HepG2 (cell line): ENCODE data around the gene RNASE9. TPM values are rescaled to one million over a fixed set of nuclear protein-coding genes. Genes with fewer than 3 reads are reported as not detected.

Source experiments
- ATAC-seq: fragments of 200-7000 bp; cut with Tn5 transposase; 3 replicates; pipeline ENCODE4 v1.9.1; 2020; ENCODE audit warnings: mild to moderate bottlenecking, moderate library complexity
- BruUV-seq: library from RNA; stranded (reverse); fragments of 400-500 nt; replicated peaks from 2 replicates; lab custom pipeline; 2021; lab: Mats Ljungman, UMichigan
- CTCF ChIA-PET: fragments of 300-600 bp; formaldehyde crosslinking; extraction: SDS; loops from one replicate; lab custom pipeline; 2021; ENCODE audit warnings: low total read pairs, inconsistent platforms, low intra/inter-chr PET ratio; lab: Yijun Ruan, JAX
- POLR2A ChIA-PET: fragments of 350-600 bp; sonication (Branson Sonifier 250); formaldehyde crosslinking; loops from one replicate; lab custom pipeline; 2020; ENCODE audit warnings: antibody characterized with exemption, inconsistent platforms; lab: Yijun Ruan, JAX
- DNase-seq: peaks from one replicate; pipeline ENCODE4 v3.0.0-alpha.2; 2015; ENCODE audit warnings: low spot score
- FAIRE-seq: peaks from 3 replicates; lab custom pipeline; 2011; peaks lifted over from hg19 to GRCh38; lab: Jason Lieb, UNC
- H2AFZ ChIP-seq: one replicate; pipeline ENCODE4 v1.6.1; 2011; ENCODE audit warnings: low read length, inconsistent platforms
- H3K27ac ChIP-seq: fragments of 300-600 bp; 3 replicates; pipeline ENCODE4 v1.8.0; 2011; ENCODE audit warnings: mixed run types, mild to moderate bottlenecking, mixed read lengths, low read length, inconsistent platforms; ENCODE audit not compliant: insufficient read depth; ENCODE audit errors: extremely low read length
- H3K27me3 ChIP-seq, 2 experiments: fragments of 200-600 bp in 1 of 2; 2 replicates in 1 of 2; 3 replicates in 1 of 2; pipeline versions ENCODE4 v1.6.0 to v1.8.0; 2011; ENCODE audit warnings: low read length in 2 of 2, mild to moderate bottlenecking in 2 of 2, moderate library complexity in 2 of 2, inconsistent platforms in 1 of 2; ENCODE audit not compliant: insufficient read depth in 2 of 2, control insufficient read depth in 1 of 2
- H3K36me3 ChIP-seq, 2 experiments: fragments of 200-600 bp in 1 of 2; replicated peaks in 1 of 2; 2 replicates in 1 of 2; 3 replicates in 1 of 2; pipeline versions ENCODE4 v1.5.1 to v1.8.0; 2011; ENCODE audit warnings: low read length in 2 of 2, inconsistent platforms in 1 of 2; ENCODE audit not compliant: insufficient read depth in 2 of 2, control insufficient read depth in 1 of 2
- H3K4me1 ChIP-seq: 2 replicates; pipeline ENCODE4 v1.5.1; 2012; ENCODE audit warnings: low read length, inconsistent platforms; ENCODE audit not compliant: insufficient read depth
- H3K4me2 ChIP-seq: 2 replicates; pipeline ENCODE4 v1.6.0; 2011; ENCODE audit warnings: low read depth, low read length, inconsistent platforms
- H3K4me3 ChIP-seq, 3 experiments: fragments of 200-600 bp in 1 of 3; sonication (generic), shearing (Covaris generic) in 1 of 3; replicated peaks in 1 of 3; 2 replicates each; pipeline ENCODE4 v1.5.1; 2011 to 2016; ENCODE audit warnings: low read length in 3 of 3, inconsistent platforms in 2 of 3, low read depth in 2 of 3, mild to moderate bottlenecking in 2 of 3, control low read depth in 1 of 3, mixed read lengths in 1 of 3; ENCODE audit not compliant: insufficient read depth in 1 of 3
- H3K79me2 ChIP-seq: one replicate; pipeline ENCODE4 v1.6.1; 2011; ENCODE audit warnings: low read length, inconsistent platforms; ENCODE audit not compliant: insufficient read depth
- H3K9ac ChIP-seq: 2 replicates; pipeline ENCODE4 v1.6.0; 2011; ENCODE audit warnings: mild to moderate bottlenecking, low read depth, low read length, inconsistent platforms; ENCODE audit not compliant: insufficient read depth
- H3K9me3 ChIP-seq: 2 replicates; pipeline ENCODE4 v1.5.1; 2012; ENCODE audit warnings: mild to moderate bottlenecking, low read length
- H4K20me1 ChIP-seq: 2 replicates; pipeline ENCODE4 v1.6.0; 2011; ENCODE audit warnings: inconsistent platforms, mild to moderate bottlenecking, low read length, moderate library complexity; ENCODE audit not compliant: insufficient read depth
- ARNT2 ChIP-seq: sonication (generic); formaldehyde crosslinking; IDR thresholded peaks from 2 replicates; pipeline ENCODE4 v1.8.0; 2022; ENCODE audit warnings: mild to moderate bottlenecking, low read depth, missing genetic modification reagents, moderate library complexity
- ARNTL ChIP-seq: sonication (generic); formaldehyde crosslinking; IDR thresholded peaks from 2 replicates; pipeline ENCODE4 v1.4.0; 2020; ENCODE audit warnings: mild to moderate bottlenecking, missing genetic modification reagents
- ATF1 ChIP-seq: IDR thresholded peaks from 2 replicates; pipeline ENCODE4 v1.6.1; 2016; ENCODE audit warnings: mild to moderate bottlenecking, control low read depth
- BRD4 ChIP-seq: sonication (generic); formaldehyde crosslinking; IDR thresholded peaks from 2 replicates; pipeline ENCODE4 v1.4.0; 2020; ENCODE audit warnings: missing genetic modification reagents
- CBX2 ChIP-seq, 2 experiments: fragments of 200-600 bp in 1 of 2; sonication (generic); formaldehyde crosslinking in 1 of 2; IDR thresholded peaks; 2 replicates each; pipeline versions ENCODE4 v1.7.0 to v1.8.1; 2018 to 2022; ENCODE audit warnings: low read depth in 2 of 2, low read length in 1 of 2, mild to moderate bottlenecking in 1 of 2, missing genetic modification reagents in 1 of 2
- IRF2 ChIP-seq: IDR thresholded peaks from 2 replicates; pipeline ENCODE4 v1.6.1; 2018; ENCODE audit warnings: missing genetic modification reagents, missing compliant biosample characterization
- KLF9 ChIP-seq: IDR thresholded peaks from 2 replicates; pipeline ENCODE4 v1.6.1; 2016; ENCODE audit warnings: low read depth
- MED13 ChIP-seq: sonication (generic); formaldehyde crosslinking; IDR thresholded peaks from 2 replicates; pipeline ENCODE4 v1.5.0; 2020; ENCODE audit warnings: missing genetic modification reagents
- WIZ ChIP-seq: sonication (generic); formaldehyde crosslinking; IDR thresholded peaks from 2 replicates; pipeline ENCODE4 v1.5.1; 2020; ENCODE audit warnings: mild to moderate bottlenecking, missing genetic modification reagents
- ZNF552 ChIP-seq: sonication (generic); formaldehyde crosslinking; IDR thresholded peaks from 2 replicates; pipeline ENCODE4 v1.9.0; 2022; ENCODE audit warnings: missing genetic modification reagents, mild to moderate bottlenecking, borderline replicate concordance
- ZNF644 ChIP-seq: IDR thresholded peaks from 2 replicates; pipeline ENCODE4 v1.6.1; 2016; ENCODE audit warnings: low read depth
- ZSCAN20 ChIP-seq: sonication (generic); formaldehyde crosslinking; IDR thresholded peaks from 2 replicates; pipeline ENCODE4 v1.4.0; 2020; ENCODE audit warnings: missing genetic modification reagents, mild to moderate bottlenecking, borderline replicate concordance
- WGBS: methylation state at CpG from one replicate; pipeline ENCODE4 v1.1.6; 2017; ENCODE audit warnings: low lambda C conversion rate; 5-methylcytosine and 5-hydroxymethylcytosine counted together
- in situ Hi-C: cut with HindIII; loops from 2 replicates; pipeline ENCODE4 v1.10.0; 2017; ENCODE audit warnings: low pct_unique_long_range_greater_than_20kb; ENCODE audit not compliant: extremely low pct_ligation_motif_present
- intact Hi-C: fragments of 100-400 bp; cut with micrococcal nuclease; formaldehyde crosslinking; loops from one replicate; pipeline ENCODE4 v1.10.0; 2022; ENCODE audit not compliant: unreplicated experiment
- polyA plus RNA-seq, 8 experiments: library from polyadenylated mRNA; depleted of rRNA in 3 of 8; stranded (reverse) in 7 of 8; unstranded in 1 of 8; fragments of >200 nt; fragmentation: Illumina TruSeq in 4 of 8; extraction: Trizol in 4 of 8; gene quantifications; 2 replicates each; pipeline versions ENCODE4 v1.2.1 to v1.2.3, GENCODE V29; 2011 to 2016; ENCODE audit warnings: low read depth in 4 of 8, missing spikeins in 1 of 8, mixed read lengths in 1 of 8; ENCODE audit not compliant: insufficient read depth in 1 of 8
- total RNA-seq, 5 experiments: library from RNA; depleted of rRNA; stranded (reverse); fragments of >200 nt; fragmentation: Illumina TruSeq; extraction: Trizol; gene quantifications; 2 replicates each; pipeline ENCODE4 v1.2.3, GENCODE V29; 2016; ENCODE audit warnings: low read depth in 1 of 5
- TF ChIP-seq, protein P1 (sequence below): sonication (generic); formaldehyde crosslinking; IDR thresholded peaks from 2 replicates; pipeline ENCODE4 v1.5.0; 2020; ENCODE audit warnings: mild to moderate bottlenecking, missing genetic modification reagents
- TF ChIP-seq, protein P2 (sequence below): sonication (generic); formaldehyde crosslinking; IDR thresholded peaks from 2 replicates; pipeline ENCODE4 v1.4.0; 2020; ENCODE audit warnings: missing genetic modification reagents, mild to moderate bottlenecking, borderline replicate concordance
- TF ChIP-seq, protein P3 (sequence below): IDR thresholded peaks from 2 replicates; pipeline ENCODE4 v1.6.1; 2016; ENCODE audit warnings: low read depth

The RNASE9 gene
- total and polyA plus RNA-seq, 2 of the 13 experiments (the other 11 are each of a cell fraction or from before 2014, with no cell fraction given): not detected

DNA sequence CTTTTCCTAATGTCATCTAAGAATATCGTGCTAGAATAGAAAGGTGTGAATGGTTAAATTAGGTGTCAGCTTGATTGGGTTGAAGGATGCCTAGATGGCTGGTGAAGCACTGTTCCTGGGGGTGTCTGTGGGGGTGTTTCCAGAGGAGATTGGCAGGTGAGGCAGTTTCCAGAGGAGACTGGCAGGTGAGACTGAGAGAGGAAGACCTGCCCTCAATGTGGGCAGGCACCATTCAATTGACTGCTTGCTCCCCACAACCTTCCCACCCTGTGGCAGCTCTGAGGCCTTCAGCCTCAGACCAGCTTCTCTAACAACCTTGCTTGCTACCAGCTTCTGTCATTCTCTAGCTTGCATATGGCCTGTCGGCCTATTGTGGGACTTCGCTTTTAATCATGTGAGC lies 9.2 kb downstream of the RNASE9 start:
- Histone ChIP-seq H3K36me3 (no peaks in the 10 kb centered on the region), H3K4me1 (no peaks in the 10 kb centered on the region), H2AFZ (no peak overlapping the region), H3K27ac (no peak overlapping the region), H3K9ac (no peak overlapping the region), H3K27me3 (no peaks in the 10 kb centered on the region; a peak in 1 of 5 replicates), H3K4me2 (no peak overlapping the region), H3K4me3 (no peak overlapping the region), H3K9me3 (no peaks in the 10 kb centered on the region), H4K20me1 (no peaks in the 10 kb centered on the region), H3K79me2 (no peaks in the 10 kb centered on the region)
- ChIA-PET CTCF (no interaction called here), POLR2A (no interaction called here)
- no peak for TF ChIP-seq ZSCAN20 (CRISPR knock-in tag)
- TF ChIP-seq MED13 (CRISPR knock-in tag): no peak
- TF ChIP-seq BRD4 (CRISPR knock-in tag): no peak
- no peak for TF ChIP-seq CBX2 (IDR thresholded peaks at IDR 0.05; ENCODE audit: low read depth, low read length)
- no peak for TF ChIP-seq CBX2 (CRISPR knock-in tag; IDR thresholded peaks at IDR 0.05; ENCODE audit: low read depth)
- no TSS peak for BruUV-seq
- DNase-seq: no peak
- 76% methylated on average over 3 of the region's 3 CpGs for WGBS
- no peak for ATAC-seq
- intact Hi-C loops (no loop called here), in situ Hi-C loops (no loop called here)
- no peak for FAIRE-seq

DNA sequence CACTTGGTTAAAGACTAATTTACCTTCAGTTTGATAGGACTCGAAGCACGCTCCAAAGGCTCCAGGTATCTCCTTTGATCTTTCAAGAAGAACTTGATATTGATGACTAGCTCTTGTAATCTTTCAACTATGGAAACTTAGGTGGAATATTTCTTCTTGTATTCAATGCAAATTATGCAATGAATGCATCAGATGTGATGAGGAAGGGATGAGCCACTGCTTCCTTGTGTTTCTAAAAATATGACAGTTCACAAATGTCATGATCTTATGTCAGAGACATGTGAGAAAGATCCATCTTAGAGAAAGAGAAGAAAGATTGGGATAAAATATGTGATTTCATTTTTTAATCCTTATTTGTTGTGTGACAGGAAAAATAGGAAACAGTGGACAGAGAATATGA lies 9.9 kb downstream of the RNASE9 start:
- Histone ChIP-seq H2AFZ (no peak overlapping the region), H3K27ac (no peak overlapping the region), H3K4me3 (no peak overlapping the region), H3K4me1 (no peaks in the 10 kb centered on the region), H3K27me3 (no peaks in the 10 kb centered on the region; a peak in 1 of 5 replicates), H4K20me1 (no peaks in the 10 kb centered on the region), H3K36me3 (no peaks in the 10 kb centered on the region), H3K9ac (no peak overlapping the region), H3K9me3 (no peaks in the 10 kb centered on the region), H3K79me2 (no peaks in the 10 kb centered on the region), H3K4me2 (no peak overlapping the region)
- FAIRE-seq (no peak), ATAC-seq (no peak), DNase-seq (no peak)
- intact Hi-C loops: no loop called here
- POLR2A ChIA-PET: no interaction called here
- WGBS: 23% methylated on average over 2 of the region's 2 CpGs
- CTCF ChIA-PET: no interaction called here
- no TSS peak for BruUV-seq
- in situ Hi-C loops: no loop called here
- TF ChIP-seq CBX2 (IDR thresholded peaks at IDR 0.05; ENCODE audit: low read depth, low read length) (no peak), CBX2 (CRISPR knock-in tag; IDR thresholded peaks at IDR 0.05; ENCODE audit: low read depth) (no peak), KLF9 (no peak), WIZ (no peak), IRF2 (CRISPR knock-in tag) (no peak), ZNF552 (CRISPR knock-in tag) (no peak), ATF1 (CRISPR knock-in tag) (no peak), ARNT2 (CRISPR knock-in tag) (no peak), ARNTL (CRISPR knock-in tag) (no peak), ZNF644 (no peak)
- TF ChIP-seq, protein P1, sequence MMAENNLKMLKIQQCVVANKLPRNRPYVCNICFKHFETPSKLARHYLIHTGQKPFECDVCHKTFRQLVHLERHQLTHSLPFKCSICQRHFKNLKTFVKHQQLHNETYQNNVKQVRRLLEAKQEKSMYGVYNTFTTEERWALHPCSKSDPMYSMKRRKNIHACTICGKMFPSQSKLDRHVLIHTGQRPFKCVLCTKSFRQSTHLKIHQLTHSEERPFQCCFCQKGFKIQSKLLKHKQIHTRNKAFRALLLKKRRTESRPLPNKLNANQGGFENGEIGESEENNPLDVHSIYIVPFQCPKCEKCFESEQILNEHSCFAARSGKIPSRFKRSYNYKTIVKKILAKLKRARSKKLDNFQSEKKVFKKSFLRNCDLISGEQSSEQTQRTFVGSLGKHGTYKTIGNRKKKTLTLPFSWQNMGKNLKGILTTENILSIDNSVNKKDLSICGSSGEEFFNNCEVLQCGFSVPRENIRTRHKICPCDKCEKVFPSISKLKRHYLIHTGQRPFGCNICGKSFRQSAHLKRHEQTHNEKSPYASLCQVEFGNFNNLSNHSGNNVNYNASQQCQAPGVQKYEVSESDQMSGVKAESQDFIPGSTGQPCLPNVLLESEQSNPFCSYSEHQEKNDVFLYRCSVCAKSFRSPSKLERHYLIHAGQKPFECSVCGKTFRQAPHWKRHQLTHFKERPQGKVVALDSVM: no peak
- TF ChIP-seq, protein P2, sequence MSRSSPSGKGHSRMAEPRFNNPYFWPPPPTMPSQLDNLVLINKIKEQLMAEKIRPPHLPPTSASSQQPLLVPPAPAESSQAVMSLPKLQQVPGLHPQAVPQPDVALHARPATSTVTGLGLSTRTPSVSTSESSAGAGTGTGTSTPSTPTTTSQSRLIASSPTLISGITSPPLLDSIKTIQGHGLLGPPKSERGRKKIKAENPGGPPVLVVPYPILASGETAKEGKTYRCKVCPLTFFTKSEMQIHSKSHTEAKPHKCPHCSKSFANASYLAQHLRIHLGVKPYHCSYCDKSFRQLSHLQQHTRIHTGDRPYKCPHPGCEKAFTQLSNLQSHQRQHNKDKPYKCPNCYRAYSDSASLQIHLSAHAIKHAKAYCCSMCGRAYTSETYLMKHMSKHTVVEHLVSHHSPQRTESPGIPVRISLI (CRISPR knock-in tag): no peak
- TF ChIP-seq, protein P3, sequence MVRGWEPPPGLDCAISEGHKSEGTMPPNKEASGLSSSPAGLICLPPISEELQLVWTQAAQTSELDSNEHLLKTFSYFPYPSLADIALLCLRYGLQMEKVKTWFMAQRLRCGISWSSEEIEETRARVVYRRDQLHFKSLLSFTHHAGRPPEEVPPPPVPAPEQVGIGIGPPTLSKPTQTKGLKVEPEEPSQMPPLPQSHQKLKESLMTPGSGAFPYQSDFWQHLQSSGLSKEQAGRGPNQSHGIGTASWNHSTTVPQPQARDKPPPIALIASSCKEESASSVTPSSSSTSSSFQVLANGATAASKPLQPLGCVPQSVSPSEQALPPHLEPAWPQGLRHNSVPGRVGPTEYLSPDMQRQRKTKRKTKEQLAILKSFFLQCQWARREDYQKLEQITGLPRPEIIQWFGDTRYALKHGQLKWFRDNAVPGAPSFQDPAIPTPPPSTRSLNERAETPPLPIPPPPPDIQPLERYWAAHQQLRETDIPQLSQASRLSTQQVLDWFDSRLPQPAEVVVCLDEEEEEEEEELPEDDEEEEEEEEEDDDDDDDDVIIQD (CRISPR knock-in tag): no peak
